SU-DHL-6 (cell line): Measurements from ENCODE around the gene VAT1.

ENCODE experiments used
- EZH2phosphoT487 ChIP-seq: fragments of 200-600 bp; sonication (generic), shearing (Covaris generic); conservative IDR thresholded peaks from 2 replicates; pipeline ENCODE4 v1.6.1; 2018; ENCODE audit warnings: mild to moderate bottlenecking, antibody characterized with exemption, low read length, moderate library complexity, mixed read lengths
- TF ChIP-seq, protein P1 (sequence below): fragments of 200-600 bp; sonication (generic); IDR thresholded peaks from one replicate; pipeline ENCODE4 v1.5.1; 2017; ENCODE audit warnings: antibody characterized with exemption, mild to moderate bottlenecking, low read length, moderate library complexity; ENCODE audit not compliant: insufficient read depth, poor library complexity, severe bottlenecking

DNA sequence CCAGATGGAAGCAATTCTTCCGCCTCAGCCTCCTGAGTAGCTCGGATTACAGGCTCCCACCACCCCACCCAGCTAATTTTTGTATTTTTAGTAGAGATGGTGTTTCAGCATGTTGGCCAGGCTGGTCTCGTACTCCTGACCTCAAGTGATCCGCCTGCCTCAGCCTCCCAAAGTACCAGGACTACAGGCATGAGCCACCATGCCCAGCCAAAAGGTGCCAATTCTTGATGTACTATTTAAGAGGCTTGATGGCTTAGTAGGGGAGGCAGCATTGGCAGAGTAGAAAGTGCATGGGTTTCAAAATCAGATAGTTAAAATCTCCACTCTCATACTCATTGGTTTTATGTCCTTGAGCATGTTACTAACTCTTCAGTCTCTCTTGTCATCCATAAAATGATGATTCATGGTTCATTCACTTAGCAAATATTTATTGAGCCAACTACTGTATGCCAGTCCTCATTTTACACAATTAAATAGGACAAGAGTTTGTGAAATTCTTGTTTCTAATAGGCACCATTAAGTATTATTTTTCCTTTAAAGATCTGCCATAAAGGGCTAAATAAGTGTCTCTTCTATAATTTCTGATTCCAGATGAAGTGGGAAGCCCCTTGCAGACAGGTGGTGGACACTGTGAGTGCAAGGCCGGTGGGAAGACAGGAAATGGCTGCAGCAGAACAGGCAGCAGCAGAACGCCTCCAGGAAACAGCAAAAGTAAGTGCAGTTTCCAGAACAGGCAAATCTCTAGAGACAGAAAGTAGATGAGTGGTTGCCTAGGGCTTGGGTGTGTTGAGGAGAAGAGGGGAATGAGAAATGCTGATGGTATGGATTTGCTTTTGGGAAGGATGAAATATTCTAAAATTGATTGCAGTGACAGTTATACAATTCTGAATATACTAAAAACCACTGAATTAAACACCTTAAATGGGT, 32.2 kb downstream of the VAT1 start:
- TF ChIP-seq, protein P1, sequence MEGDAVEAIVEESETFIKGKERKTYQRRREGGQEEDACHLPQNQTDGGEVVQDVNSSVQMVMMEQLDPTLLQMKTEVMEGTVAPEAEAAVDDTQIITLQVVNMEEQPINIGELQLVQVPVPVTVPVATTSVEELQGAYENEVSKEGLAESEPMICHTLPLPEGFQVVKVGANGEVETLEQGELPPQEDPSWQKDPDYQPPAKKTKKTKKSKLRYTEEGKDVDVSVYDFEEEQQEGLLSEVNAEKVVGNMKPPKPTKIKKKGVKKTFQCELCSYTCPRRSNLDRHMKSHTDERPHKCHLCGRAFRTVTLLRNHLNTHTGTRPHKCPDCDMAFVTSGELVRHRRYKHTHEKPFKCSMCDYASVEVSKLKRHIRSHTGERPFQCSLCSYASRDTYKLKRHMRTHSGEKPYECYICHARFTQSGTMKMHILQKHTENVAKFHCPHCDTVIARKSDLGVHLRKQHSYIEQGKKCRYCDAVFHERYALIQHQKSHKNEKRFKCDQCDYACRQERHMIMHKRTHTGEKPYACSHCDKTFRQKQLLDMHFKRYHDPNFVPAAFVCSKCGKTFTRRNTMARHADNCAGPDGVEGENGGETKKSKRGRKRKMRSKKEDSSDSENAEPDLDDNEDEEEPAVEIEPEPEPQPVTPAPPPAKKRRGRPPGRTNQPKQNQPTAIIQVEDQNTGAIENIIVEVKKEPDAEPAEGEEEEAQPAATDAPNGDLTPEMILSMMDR: no peak
- no peak for TF ChIP-seq EZH2phosphoT487
